ENCODE results near the gene DNAJC22. TPM values are rescaled to one million over a fixed set of nuclear protein-coding genes. Genes with fewer than 3 reads are reported as not detected.

The DNAJC22 gene
- total RNA-seq, 1 experiment from 2014 or later, result 0.24 TPM

GRCh38 chr12:49335955-49336644 lies 10.6 kb upstream of the DNAJC22 start (continued):
- no peak for TF ChIP-seq AR (CRISPR knock-in tag; IDR thresholded peaks at IDR 0.05)
- TF ChIP-seq MXD4 (CRISPR knock-in tag; IDR thresholded peaks at IDR 0.05; ENCODE audit: borderline replicate concordance), result no peak
- TF ChIP-seq ATF3 (CRISPR knock-in tag; conservative IDR thresholded peaks at IDR 0.05), result no peak
- no peak for TF ChIP-seq SOX15 (CRISPR knock-in tag; IDR thresholded peaks at IDR 0.05)
- no peak for TF ChIP-seq ZBTB43 (CRISPR knock-in tag; IDR thresholded peaks at IDR 0.05)
- TF ChIP-seq, protein P1, sequence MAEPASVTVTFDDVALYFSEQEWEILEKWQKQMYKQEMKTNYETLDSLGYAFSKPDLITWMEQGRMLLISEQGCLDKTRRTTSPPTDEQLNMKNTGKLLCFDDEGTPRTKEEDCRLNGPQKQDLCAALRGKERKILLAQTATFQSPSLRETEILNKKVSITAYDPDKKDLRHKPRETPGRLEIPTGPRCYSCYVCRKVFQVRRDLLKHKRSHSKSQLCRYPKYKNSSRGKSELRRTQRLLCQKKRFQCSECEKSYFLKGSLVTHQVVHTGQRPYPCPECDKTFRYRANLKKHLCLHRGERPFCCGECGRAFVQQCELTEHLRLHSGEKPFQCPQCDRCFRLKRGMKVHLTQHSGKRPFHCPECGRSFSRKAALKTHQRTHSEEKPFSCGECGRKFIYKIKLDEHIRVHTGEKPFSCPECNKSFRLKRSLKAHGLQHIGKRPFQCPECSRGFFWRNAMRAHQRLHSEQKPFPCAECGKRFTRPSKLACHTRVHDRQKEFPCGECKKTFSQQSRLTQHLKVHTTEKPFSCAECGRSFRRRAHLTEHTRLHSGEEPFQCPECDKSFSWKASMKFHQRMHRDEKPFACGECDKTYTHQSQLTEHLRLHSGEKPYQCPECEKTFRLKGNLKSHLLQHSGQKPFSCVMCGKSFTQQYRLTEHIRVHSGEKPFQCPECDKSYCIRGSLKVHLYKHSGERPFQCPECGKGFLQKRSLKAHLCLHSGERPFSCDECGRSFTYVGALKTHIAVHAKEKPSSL (CRISPR knock-in tag; conservative IDR thresholded peaks at IDR 0.05), result no peak
- TF ChIP-seq, protein P2, sequence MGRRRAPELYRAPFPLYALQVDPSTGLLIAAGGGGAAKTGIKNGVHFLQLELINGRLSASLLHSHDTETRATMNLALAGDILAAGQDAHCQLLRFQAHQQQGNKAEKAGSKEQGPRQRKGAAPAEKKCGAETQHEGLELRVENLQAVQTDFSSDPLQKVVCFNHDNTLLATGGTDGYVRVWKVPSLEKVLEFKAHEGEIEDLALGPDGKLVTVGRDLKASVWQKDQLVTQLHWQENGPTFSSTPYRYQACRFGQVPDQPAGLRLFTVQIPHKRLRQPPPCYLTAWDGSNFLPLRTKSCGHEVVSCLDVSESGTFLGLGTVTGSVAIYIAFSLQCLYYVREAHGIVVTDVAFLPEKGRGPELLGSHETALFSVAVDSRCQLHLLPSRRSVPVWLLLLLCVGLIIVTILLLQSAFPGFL (CRISPR knock-in tag; IDR thresholded peaks at IDR 0.05; ENCODE audit: borderline replicate concordance), result no peak
- TF ChIP-seq CBFB (CRISPR knock-in tag; IDR thresholded peaks at IDR 0.05; ENCODE audit: low read depth), result no peak
- TF ChIP-seq ATF1 (CRISPR knock-in tag; IDR thresholded peaks at IDR 0.05), result no peak
- no peak for TF ChIP-seq GTF2I (CRISPR knock-in tag; conservative IDR thresholded peaks at IDR 0.05)
- no peak for TF ChIP-seq STAT6 (CRISPR knock-in tag; conservative IDR thresholded peaks at IDR 0.05; ENCODE audit: low read depth)
- no peak for TF ChIP-seq ZNF396 (CRISPR knock-in tag; IDR thresholded peaks at IDR 0.05; ENCODE audit: borderline replicate concordance)
- TF ChIP-seq, protein P3, sequence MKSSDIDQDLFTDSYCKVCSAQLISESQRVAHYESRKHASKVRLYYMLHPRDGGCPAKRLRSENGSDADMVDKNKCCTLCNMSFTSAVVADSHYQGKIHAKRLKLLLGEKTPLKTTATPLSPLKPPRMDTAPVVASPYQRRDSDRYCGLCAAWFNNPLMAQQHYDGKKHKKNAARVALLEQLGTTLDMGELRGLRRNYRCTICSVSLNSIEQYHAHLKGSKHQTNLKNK (CRISPR knock-in tag; IDR thresholded peaks at IDR 0.05), result no peak
- no peak for TF ChIP-seq ESRRA (CRISPR knock-in tag; IDR thresholded peaks at IDR 0.05; ENCODE audit: borderline replicate concordance)
- TF ChIP-seq CTCF (IDR thresholded peaks at IDR 0.05), result no peak
- peak; percentile 52; the same call in 1 of the 2 replicates for TF ChIP-seq FOXK1 (CRISPR knock-in tag; IDR thresholded peaks at IDR 0.05)
- no peak for TF ChIP-seq ZNF317 (CRISPR knock-in tag; IDR thresholded peaks at IDR 0.05; ENCODE audit: borderline replicate concordance, low read depth)
- no peak for TF ChIP-seq NFYB (CRISPR knock-in tag; conservative IDR thresholded peaks at IDR 0.05; ENCODE audit: low read depth)
- no peak for TF ChIP-seq GABPB1 (CRISPR knock-in tag; IDR thresholded peaks at IDR 0.05)
- TF ChIP-seq KAT7 (CRISPR knock-in tag; IDR thresholded peaks at IDR 0.05; ENCODE audit: borderline replicate concordance), result no peak
- no peak for TF ChIP-seq ZNF263 (CRISPR knock-in tag; IDR thresholded peaks at IDR 0.05; ENCODE audit: low read depth)
- TF ChIP-seq ZNF121 (CRISPR knock-in tag; IDR thresholded peaks at IDR 0.05), result no peak
- no peak for TF ChIP-seq NFATC4 (CRISPR knock-in tag; IDR thresholded peaks at IDR 0.05)
- TF ChIP-seq, protein P4, sequence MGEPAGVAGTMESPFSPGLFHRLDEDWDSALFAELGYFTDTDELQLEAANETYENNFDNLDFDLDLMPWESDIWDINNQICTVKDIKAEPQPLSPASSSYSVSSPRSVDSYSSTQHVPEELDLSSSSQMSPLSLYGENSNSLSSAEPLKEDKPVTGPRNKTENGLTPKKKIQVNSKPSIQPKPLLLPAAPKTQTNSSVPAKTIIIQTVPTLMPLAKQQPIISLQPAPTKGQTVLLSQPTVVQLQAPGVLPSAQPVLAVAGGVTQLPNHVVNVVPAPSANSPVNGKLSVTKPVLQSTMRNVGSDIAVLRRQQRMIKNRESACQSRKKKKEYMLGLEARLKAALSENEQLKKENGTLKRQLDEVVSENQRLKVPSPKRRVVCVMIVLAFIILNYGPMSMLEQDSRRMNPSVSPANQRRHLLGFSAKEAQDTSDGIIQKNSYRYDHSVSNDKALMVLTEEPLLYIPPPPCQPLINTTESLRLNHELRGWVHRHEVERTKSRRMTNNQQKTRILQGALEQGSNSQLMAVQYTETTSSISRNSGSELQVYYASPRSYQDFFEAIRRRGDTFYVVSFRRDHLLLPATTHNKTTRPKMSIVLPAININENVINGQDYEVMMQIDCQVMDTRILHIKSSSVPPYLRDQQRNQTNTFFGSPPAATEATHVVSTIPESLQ (CRISPR knock-in tag; IDR thresholded peaks at IDR 0.05), result no peak

All from WTC11 (cell line).